ENCODE data around the gene HOXC12.
A peak's percentile ranks its signal among the peaks of the same experiment; 100 is the strongest.

The HOXC12 gene

DNA sequence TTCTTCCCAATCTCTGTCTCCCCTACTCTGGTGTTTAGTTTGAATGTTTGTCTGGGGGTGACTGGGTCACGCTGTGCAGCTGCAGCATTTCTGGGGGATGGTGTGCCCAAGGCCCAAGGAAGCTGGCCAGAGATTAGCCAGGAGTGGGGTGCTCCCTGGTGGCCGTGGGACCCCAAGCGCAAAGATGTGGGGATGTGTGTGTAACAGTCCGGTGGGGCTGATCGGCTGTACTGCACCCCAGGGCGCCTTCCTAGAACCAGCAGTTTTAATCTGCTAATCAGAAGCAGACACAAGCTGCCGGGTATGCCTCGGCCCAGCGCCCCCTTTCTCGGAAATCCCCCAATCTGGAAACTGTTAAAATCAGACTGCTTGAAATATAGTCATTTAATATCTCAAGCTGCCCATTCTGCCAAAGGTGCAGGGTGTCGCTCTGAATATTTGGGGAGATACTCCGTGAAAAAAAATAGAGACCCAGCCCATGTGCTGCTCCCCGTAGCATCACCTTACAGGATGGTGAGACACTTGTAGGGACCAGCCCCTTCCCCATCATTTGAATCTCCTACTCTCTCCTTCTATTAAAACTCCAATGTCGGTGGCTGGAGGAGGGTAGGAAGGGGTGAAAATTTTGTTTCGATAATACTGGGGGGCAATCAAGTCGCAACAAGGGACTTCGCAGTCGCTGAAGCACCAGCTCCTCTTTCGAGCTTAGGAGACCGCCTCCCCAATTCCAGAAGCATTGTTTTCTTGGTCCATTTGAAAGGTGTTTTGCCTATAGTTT, 49.5 kb downstream of the HOXC12 start:
- TF ChIP-seq CTCF (IDR thresholded peaks at IDR 0.05), result peak; percentile 12; the same call in 1 of the 2 replicates

GRCh38 chr12:54004841-54005530, 50.3 kb downstream of the HOXC12 start:
- TF ChIP-seq CTCF (IDR thresholded peaks at IDR 0.05), result no peak

DNA sequence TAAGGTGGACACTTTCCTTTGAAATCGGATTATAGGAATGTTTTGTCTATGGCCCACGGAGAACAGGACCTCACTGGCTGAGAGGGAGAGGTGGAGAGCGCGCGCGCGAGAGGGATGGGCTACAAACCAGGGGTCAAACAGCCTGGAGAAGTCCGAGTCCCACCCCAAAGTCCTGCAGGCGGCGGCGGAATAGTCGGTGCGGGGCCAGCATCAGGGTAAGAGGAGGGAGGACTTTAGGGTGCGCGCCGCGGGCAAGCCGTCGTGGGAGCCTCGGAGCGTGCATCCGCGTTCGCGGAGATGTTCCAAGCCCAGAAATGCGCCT, 50.8 kb downstream of the HOXC12 start:
- TF ChIP-seq CTCF (IDR thresholded peaks at IDR 0.05), result no peak

GRCh38 chr12:54005853-54006558, 51.3 kb downstream of the HOXC12 start:
- TF ChIP-seq CTCF (IDR thresholded peaks at IDR 0.05), result peak; percentile 89

DNA sequence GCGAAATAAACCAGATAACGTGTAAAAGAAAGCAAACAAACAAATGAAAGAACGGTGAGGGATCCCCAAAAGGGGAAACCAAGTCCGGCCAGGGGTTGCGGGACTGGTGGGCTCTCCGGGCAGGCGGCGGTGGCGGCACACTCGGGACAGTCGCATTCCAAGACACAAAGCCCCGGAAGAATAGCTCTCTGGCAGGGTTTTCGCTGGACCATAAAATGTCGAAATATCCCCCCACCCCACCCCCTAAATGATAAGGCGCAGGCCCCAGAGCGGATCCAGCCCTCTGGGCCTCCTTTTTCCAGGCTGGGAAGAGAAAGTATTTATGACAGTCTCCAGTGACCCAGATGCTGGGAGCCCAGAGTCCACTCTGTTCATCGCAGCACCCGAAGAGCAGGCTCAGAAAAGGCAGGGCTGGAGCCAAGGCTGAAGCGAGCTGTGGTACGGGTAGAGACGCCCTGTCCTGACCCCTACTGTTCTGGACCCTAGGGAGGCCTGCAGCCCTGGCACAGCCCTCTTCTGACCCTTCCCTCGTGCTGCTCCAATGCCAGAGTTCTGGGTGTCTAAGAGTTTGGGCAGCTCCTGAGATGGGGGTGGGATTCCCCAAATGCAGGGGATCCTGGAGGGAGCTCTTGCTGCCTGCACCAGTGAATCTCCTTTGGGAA, 52.0 kb downstream of the HOXC12 start:
- no peak for TF ChIP-seq CTCF (IDR thresholded peaks at IDR 0.05)

DNA sequence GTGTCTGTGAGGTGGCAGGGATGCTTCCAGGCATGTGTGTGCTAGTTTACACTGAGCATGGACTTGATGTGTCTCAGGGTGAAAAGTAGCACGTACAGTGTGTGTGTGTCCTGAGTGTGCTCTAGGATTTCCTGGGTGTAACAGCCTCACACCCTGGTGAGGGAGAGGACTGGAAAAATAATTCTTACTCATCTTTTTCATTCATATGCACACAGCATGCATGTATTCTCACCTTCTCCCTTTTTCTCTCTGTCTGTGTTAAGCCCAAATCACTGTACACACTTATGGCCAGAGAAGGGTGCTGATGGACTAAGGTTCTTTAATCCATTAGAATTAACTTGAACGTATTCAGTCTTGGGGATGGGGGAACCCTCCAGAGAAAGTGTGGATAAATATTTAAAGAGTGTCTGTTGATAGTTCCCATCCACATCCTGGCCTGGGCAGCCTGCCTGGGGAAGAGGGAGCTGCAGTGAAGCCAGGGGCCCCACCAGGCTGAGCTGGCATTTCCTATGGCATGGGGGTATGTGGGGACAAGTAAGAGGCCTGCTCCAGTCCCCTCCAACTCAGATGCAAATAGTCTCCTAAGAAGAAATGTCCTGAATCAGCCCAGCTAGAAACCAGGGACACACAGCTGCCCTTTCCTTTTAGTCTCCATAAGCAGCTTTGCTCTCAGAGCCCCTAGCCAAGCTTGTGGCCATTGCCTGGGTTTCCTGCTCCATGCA, 53.0 kb downstream of the HOXC12 start:
- no peak for TF ChIP-seq CTCF (IDR thresholded peaks at IDR 0.05)

DNA sequence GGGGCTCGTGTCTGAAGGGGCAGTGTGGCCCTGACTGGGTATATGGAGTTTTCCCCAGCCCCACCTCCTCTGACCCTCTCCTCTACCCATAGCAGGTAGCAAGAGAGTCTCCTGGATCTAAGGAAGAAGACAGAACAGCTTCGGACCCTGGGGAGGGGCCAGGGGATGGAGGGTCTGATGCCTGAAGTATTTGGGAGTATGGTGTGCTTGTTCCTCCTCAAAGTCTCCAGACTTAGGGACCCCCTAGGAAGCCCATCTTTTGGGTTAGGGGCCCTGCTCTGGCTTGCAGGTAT, 53.5 kb downstream of the HOXC12 start:
- TF ChIP-seq CTCF (IDR thresholded peaks at IDR 0.05), result no peak
